NB4 (cell line): ENCODE results near the gene RHBDL3.

Experiments
- DNase-seq: peaks from one replicate; pipeline ENCODE4 v3.0.0; 2010; ENCODE audit warnings: low read depth
- H3K4me3 ChIP-seq: one replicate; pipeline ENCODE4 v1.5.1; 2011; ENCODE audit warnings: mild to moderate bottlenecking, low read depth, low read length, moderate library complexity
- MYC ChIP-seq: IDR thresholded peaks from 2 replicates; pipeline ENCODE4 v1.6.1; 2011; ENCODE audit warnings: low read depth, low read length
- POLR2A ChIP-seq: IDR thresholded peaks from 2 replicates; pipeline ENCODE4 v1.6.1; 2011; ENCODE audit warnings: mild to moderate bottlenecking; ENCODE audit not compliant: insufficient read length; ENCODE audit errors: extremely low read depth
- TF ChIP-seq, protein P1 (sequence below): IDR thresholded peaks from one replicate; pipeline ENCODE4 v1.5.1; 2012; ENCODE audit warnings: low read depth, low read length
- TF ChIP-seq, protein P2 (sequence below): IDR thresholded peaks from 2 replicates; pipeline ENCODE4 v1.6.1; 2011; ENCODE audit warnings: low read depth, low read length

Gene RHBDL3

DNA sequence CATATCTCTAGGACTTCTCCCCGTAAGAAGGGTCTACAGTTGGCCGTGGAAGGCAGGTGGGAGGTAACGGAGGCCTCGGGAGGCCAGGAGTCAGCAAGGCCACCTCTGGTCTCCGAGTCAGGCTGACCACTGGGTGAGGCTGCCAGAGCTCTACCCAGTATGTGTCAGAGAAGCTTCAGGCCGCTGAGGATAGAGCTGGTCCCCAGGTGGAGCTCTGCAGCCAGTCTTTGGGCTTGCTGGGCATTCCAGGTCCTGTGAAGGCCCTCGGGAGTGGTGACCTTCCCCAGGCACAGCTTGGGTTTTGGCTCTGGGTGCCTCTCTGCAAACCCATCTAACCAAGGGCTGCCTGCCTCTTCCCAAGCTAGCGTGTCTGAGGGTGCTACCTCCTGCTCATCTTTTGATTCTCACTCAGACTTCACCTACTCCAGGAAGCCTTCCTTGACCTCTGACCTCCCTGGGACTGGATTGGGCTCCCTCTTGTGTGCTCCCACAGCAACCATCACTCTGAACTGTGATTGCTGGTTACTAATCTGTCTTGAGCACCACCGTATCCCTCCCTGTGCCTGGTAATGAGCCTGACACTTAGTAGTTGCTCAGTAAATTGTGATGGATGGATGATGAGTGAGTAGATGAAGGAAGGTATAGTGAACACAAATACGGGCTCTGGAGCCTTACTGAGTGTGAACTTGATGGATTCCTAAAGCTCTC, 22.3 kb downstream of the RHBDL3 start:
- DNase-seq, result no peak
- H3K4me3 ChIP-seq, result no peak overlapping the region
- TF ChIP-seq, protein P1, sequence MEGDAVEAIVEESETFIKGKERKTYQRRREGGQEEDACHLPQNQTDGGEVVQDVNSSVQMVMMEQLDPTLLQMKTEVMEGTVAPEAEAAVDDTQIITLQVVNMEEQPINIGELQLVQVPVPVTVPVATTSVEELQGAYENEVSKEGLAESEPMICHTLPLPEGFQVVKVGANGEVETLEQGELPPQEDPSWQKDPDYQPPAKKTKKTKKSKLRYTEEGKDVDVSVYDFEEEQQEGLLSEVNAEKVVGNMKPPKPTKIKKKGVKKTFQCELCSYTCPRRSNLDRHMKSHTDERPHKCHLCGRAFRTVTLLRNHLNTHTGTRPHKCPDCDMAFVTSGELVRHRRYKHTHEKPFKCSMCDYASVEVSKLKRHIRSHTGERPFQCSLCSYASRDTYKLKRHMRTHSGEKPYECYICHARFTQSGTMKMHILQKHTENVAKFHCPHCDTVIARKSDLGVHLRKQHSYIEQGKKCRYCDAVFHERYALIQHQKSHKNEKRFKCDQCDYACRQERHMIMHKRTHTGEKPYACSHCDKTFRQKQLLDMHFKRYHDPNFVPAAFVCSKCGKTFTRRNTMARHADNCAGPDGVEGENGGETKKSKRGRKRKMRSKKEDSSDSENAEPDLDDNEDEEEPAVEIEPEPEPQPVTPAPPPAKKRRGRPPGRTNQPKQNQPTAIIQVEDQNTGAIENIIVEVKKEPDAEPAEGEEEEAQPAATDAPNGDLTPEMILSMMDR, result no peak
- TF ChIP-seq MYC, result no peak
- TF ChIP-seq, protein P2, sequence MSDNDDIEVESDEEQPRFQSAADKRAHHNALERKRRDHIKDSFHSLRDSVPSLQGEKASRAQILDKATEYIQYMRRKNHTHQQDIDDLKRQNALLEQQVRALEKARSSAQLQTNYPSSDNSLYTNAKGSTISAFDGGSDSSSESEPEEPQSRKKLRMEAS, result no peak
- no peak for TF ChIP-seq POLR2A

DNA sequence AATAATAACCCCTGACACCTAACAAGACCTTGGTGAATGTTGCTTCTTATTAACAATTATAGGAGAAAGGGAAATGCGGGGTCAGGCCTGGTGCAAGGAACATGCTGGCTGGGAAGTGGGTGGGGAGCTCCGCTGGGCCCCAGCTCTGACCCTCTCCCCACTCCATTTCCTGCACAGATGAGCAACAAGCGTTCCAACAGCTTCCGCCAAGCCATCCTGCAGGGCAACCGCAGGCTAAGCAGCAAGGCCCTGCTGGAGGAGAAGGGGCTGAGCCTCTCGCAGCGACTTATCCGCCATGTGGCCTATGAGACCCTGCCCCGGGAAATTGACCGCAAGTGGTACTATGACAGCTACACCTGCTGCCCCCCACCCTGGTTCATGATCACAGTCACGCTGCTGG, 23.0 kb downstream of the RHBDL3 start:
- TF ChIP-seq POLR2A (no peak), MYC (no peak)
- TF ChIP-seq, protein P1, result no peak
- TF ChIP-seq, protein P2, result no peak
- no peak overlapping the region for H3K4me3 ChIP-seq
- DNase-seq, result no peak

DNA sequence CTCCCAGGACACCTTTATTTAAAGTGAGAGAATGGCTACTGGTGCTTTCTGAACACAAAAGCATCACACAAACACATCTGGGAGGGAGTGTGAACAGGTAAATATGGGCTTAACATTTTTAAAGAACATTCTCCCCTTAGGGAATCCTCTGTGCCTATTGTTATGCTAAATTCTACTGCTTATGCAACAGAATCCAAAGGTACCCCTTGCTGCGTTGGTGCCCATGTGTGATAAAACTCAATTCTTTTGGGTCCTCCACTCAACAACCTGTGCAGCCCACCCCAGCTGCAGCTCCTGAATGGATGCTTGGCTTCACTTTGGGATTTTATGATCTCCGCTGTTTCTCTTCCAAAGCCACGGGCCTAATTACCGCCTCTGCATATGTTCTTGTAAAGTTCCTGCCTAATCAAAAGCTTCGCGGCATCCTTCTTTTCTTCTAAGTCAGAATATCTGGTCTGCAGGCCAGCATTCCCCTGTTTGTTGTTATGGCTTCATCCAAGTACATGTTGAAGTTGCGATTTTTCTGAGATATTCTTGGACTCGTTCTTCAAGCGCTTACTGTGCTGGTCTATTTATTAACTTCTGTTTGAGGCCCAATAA, 23.9 kb downstream of the RHBDL3 start:
- no peak overlapping the region for H3K4me3 ChIP-seq
- TF ChIP-seq POLR2A (no peak), MYC (no peak)
- TF ChIP-seq, protein P2, result no peak
- TF ChIP-seq, protein P1, result no peak
- DNase-seq, result no peak

DNA sequence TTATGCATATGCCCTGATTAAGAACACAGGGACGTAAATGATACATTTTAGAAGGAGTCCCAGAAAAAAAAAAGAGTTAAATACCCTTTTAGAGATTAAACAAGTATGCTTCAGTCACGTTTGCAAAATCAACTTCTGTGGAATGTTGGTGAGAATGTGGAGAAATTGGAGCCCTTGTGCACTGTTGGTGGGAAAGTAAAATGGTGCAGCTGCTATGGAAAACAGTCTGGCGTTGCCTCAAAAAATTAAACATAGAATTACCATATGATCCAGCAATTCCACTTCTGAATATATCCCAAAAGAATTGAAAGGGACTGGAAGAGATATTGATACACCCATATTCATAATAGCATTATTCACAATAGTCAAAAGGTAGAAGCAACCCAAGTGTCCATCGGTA, 26.5 kb downstream of the RHBDL3 start:
- TF ChIP-seq, protein P2, result no peak
- TF ChIP-seq MYC (no peak), POLR2A (no peak)
- TF ChIP-seq, protein P1, result no peak
- DNase-seq, result no peak
- H3K4me3 ChIP-seq, result no peak overlapping the region

DNA sequence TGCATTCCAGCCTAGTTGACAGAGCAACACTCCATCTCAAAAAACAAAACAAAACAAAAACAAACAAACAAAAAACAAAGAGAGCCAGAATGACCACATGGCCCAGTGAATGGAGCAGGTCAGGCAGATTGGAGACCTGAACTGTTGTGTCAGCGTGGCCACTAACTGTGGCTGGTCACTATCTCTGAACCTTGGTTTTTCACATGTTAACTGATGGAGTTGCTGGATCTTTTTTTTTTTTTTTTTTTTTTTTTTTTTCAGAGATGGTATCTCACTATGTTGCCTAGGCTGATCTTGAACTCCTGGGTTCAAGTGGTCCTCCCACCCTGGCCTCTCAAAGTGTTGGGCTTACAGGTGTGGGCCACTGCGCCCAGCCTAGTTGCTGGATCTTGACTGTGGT, 31.8 kb downstream of the RHBDL3 start:
- DNase-seq, result no peak
- TF ChIP-seq, protein P1, result no peak
- TF ChIP-seq MYC (no peak), POLR2A (no peak)
- TF ChIP-seq, protein P2, result no peak
- H3K4me3 ChIP-seq, result no peak overlapping the region
